ENCODE data around the gene PURB. TPM values are rescaled to one million over a fixed set of nuclear protein-coding genes. Genes with fewer than 3 reads are reported as not detected.

Gene PURB
- total RNA-seq, 2 experiments from 2014 or later, result 17.0 to 17.4 TPM

GRCh38 chr7:44881610-44882009 is 3.7 kb downstream of the PURB start:
- intact Hi-C loops (cut with DNase I, micrococcal nuclease), result no loop called here
- no peaks in the 10 kb centered on the region for H3K27me3 Mint-ChIP-seq
- H3K4me1 Mint-ChIP-seq (ENCODE audit: low read depth), result peaks cover 56% of the 10 kb centered on the region
- H3K27ac Mint-ChIP-seq, result peak overlapping the region; percentile 73
- DNase-seq (peak in 1 of 14 experiments; percentile 17), ATAC-seq (ENCODE audit: poor library complexity) (no peak)
- CTCF ChIA-PET, result interaction anchor here (1.0 to 4.8 kb wide), 6 partner anchors 10 to 300 kb away, joined by 3 to 24 read pairs (median 4); partner anchors contain the start of gene TMED4
- H3K9me3 Mint-ChIP-seq, result peaks cover 7% of the 10 kb centered on the region
- peaks cover 26% of the 10 kb centered on the region for H3K4me1 ChIP-seq (ENCODE audit: insufficient read depth, low read length)
- TF ChIP-seq CTCF (IDR thresholded peaks at IDR 0.05), result no peak
- H3K4me3 ChIP-seq (ENCODE audit: low read length), result no peak overlapping the region
- H3K36me3 Mint-ChIP-seq (ENCODE audit: low read depth), result peaks cover 63% of the 10 kb centered on the region
- no peak overlapping the region for H3K27ac ChIP-seq (ENCODE audit: low read depth in 1 of 2, low read length in 2 of 2)
- H3K9me3 ChIP-seq (ENCODE audit: control insufficient read depth in 1 of 2, insufficient read depth in 1 of 2, low read length in 2 of 2), result peaks cover 11 to 27% of the 10 kb centered on the region in 2 experiments
- no peaks in the 10 kb centered on the region for H3K27me3 ChIP-seq (ENCODE audit: control insufficient read depth in 1 of 2, insufficient read depth in 2 of 2, low read length in 2 of 2)
- POLR2A ChIA-PET, result interaction anchor here (0.8 to 3.2 kb wide), 7 partner anchors 10 to 392 kb away, joined by 4 to 23 read pairs (median 5); partner anchors contain the start of gene H2AZ2
- H3K4me3 Mint-ChIP-seq, result peak overlapping the region; percentile 65
- no peaks in the 10 kb centered on the region for H3K36me3 ChIP-seq (ENCODE audit: insufficient read depth, low read length)

- CTCF ChIA-PET, result interaction anchor here (1.0 to 4.8 kb wide), 5 partner anchors 18 to 299 kb away, joined by 3 to 24 read pairs (median 4); partner anchors contain the start of gene TMED4
- Histone ChIP-seq H3K9me3 (ENCODE audit: control insufficient read depth in 1 of 2, insufficient read depth in 1 of 2, low read length in 2 of 2) (peaks cover 11 to 27% of the 10 kb centered on the region in 2 experiments), H3K4me3 (ENCODE audit: low read length) (peak overlapping the region; percentile 1), H3K36me3 (ENCODE audit: insufficient read depth, low read length) (no peaks in the 10 kb centered on the region), H3K27ac (ENCODE audit: low read depth in 1 of 2, low read length in 2 of 2) (no peak overlapping the region), H3K27me3 (ENCODE audit: control insufficient read depth in 1 of 2, insufficient read depth in 2 of 2, low read length in 2 of 2) (no peaks in the 10 kb centered on the region), H3K4me1 (ENCODE audit: insufficient read depth, low read length) (peaks cover 21% of the 10 kb centered on the region)
- H3K27me3 Mint-ChIP-seq, result no peaks in the 10 kb centered on the region
- TF ChIP-seq CTCF (IDR thresholded peaks at IDR 0.05), result no peak
- peaks cover 63% of the 10 kb centered on the region for H3K36me3 Mint-ChIP-seq (ENCODE audit: low read depth)
- POLR2A ChIA-PET, result interaction anchor here (0.6 to 3.2 kb wide), 7 partner anchors 10 to 391 kb away, joined by 3 to 23 read pairs (median 4); partner anchors contain the start of gene H2AZ2
- peaks cover 7% of the 10 kb centered on the region for H3K9me3 Mint-ChIP-seq
- ATAC-seq (ENCODE audit: poor library complexity), result no peak
- intact Hi-C loops (cut with DNase I, micrococcal nuclease), result no loop called here
- peaks cover 55% of the 10 kb centered on the region for H3K4me1 Mint-ChIP-seq (ENCODE audit: low read depth)
- H3K4me3 Mint-ChIP-seq, result peak overlapping the region; percentile 65
- peak overlapping the region; percentile 73 for H3K27ac Mint-ChIP-seq
- DNase-seq, result no peak
These were observed 4.2 kb downstream of the PURB start for GRCh38 chr7:44881066-44881600.

- Histone ChIP-seq H3K27me3 (ENCODE audit: control insufficient read depth in 1 of 2, insufficient read depth in 2 of 2, low read length in 2 of 2) (no peaks in the 10 kb centered on the region), H3K27ac (ENCODE audit: low read depth in 1 of 2, low read length in 2 of 2) (no peak overlapping the region), H3K4me3 (ENCODE audit: low read length) (peak overlapping the region; percentile 1), H3K9me3 (ENCODE audit: control insufficient read depth in 1 of 2, insufficient read depth in 1 of 2, low read length in 2 of 2) (peaks cover 13 to 27% of the 10 kb centered on the region in 2 experiments), H3K36me3 (ENCODE audit: insufficient read depth, low read length) (no peaks in the 10 kb centered on the region), H3K4me1 (ENCODE audit: insufficient read depth, low read length) (peaks cover 16% of the 10 kb centered on the region)
- DNase-seq (no peak), ATAC-seq (ENCODE audit: poor library complexity) (no peak)
- H3K4me3 Mint-ChIP-seq, result peak overlapping the region; percentile 31
- no peaks in the 10 kb centered on the region for H3K27me3 Mint-ChIP-seq
- POLR2A ChIA-PET, result interaction anchor here (0.6 to 3.2 kb wide), 6 partner anchors 11 to 234 kb away, joined by 3 to 23 read pairs (median 4); partner anchors contain the start of gene H2AZ2
- H3K9me3 Mint-ChIP-seq, result peaks cover 7% of the 10 kb centered on the region
- peak overlapping the region; percentile 73 for H3K27ac Mint-ChIP-seq
- CTCF ChIA-PET, result interaction anchor here (1.0 to 4.8 kb wide), 4 partner anchors 17 to 298 kb away, joined by 3 to 24 read pairs (median 4); partner anchors contain the start of gene TMED4
- peaks cover 56% of the 10 kb centered on the region for H3K36me3 Mint-ChIP-seq (ENCODE audit: low read depth)
- intact Hi-C loops (cut with DNase I, micrococcal nuclease), result no loop called here
- peaks cover 48% of the 10 kb centered on the region for H3K4me1 Mint-ChIP-seq (ENCODE audit: low read depth)
- no peak for TF ChIP-seq CTCF (IDR thresholded peaks at IDR 0.05)
These were observed 4.9 kb downstream of the PURB start for GRCh38 chr7:44880317-44881018.
